CD4-positive, alpha-beta T cell treated with Interleukin-17A for 1 hour (primary cell): Measurements from ENCODE around the gene KY.

Experiments
- DNase-seq: peaks from one replicate; pipeline ENCODE4 v3.0.0-alpha.2; 2020

The KY gene, protein sequence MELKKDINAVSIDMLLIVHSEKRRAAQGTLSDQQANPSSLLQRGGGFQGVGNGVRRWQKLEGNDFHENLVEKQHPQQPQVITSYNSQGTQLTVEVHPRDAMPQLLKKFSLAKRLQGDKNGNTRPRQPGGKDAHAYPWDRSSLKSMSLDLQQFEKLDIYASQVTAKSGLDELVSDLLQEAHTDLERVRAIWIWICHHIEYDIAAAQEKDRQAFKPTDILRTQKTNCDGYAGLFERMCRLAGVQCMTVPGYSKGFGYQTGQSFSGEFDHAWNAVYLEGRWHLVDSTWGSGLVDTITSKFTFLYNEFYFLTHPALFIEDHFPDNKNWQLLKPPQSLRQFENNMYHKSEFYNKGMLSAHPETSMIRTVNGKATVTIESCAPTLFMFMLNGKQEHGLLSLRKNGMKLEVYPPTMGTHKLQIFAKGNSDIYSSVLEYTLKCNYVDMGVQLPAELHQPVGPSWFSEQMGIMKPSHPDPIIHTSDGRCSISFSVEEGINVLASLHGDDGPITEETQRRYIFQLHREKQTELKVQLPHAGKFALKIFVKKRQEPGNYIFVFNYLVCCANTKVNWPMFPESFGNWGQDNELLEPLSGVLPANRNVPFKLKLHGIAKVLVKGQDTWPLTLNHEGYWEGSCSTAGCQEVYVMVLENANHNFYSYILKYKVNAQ

DNA sequence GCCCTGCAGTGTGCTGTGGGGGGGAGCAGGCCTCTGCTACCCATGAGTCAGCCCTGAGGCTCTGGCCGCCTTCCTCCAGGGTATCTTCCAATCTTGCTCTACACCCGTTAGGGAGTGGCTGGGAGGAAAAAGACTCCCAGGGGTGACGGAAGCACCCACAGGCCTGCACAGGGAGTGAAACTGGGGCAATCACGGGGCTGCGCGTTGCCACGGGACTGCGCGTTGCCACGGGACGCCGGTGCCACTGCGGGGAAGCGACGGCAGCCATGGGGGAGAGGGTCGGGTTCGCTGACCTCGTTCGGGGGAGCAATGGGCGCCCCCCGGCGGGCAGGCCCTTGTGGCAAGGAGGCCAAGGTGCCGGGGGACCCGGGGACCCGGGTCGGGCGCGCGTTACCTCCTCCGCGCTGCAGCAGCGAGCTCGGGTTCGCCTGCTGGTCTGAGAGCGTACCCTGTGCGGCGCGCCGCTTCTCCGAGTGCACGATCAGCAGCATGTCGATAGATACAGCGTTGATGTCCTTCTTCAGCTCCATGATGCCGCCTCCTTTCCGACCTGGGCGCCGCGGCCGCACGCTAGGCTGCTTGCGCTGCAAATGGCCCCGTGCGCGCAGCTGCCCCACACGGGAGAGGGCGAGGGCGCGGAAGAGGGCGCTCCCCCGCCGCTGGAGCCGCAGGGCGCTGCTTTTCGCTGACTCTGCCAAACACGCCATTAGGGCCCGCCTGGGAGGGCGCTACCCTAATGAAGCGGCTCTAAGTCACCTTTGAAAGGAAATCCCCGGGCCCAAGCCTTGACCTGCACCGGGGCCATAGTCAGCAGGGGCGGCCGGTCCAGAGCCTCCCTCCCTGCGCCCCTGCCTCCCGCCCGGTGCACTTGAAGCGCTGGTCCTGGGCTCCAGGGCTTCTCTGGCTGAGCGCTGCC lies at the start of gene KY:
Gene KY (minus strand): TSS at position 592 of the 916 bp plus-strand sequence. CDS start 62 bp downstream, at position 530.
- DNase-seq, result no peak

DNA sequence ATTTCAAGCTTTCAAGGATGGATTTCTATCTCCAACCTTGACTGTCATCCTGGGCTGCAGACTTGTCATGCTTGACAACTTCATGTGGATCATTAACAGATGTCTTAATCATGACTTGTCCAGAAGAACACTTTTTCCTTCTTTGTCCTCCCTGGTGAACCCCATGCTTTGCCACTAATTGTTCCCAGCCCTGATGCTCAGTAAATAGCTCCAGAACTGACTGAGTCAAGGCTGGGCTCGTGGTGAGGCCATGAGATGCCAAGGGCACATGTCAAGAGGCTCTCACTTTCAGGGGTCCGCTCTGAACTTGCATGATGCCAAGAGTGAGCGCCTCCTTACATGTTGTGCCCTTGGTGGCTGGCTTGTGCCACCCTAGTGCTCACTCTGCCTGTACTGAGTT lies 48.9 kb upstream of the KY start:
- DNase-seq, result no peak

DNA sequence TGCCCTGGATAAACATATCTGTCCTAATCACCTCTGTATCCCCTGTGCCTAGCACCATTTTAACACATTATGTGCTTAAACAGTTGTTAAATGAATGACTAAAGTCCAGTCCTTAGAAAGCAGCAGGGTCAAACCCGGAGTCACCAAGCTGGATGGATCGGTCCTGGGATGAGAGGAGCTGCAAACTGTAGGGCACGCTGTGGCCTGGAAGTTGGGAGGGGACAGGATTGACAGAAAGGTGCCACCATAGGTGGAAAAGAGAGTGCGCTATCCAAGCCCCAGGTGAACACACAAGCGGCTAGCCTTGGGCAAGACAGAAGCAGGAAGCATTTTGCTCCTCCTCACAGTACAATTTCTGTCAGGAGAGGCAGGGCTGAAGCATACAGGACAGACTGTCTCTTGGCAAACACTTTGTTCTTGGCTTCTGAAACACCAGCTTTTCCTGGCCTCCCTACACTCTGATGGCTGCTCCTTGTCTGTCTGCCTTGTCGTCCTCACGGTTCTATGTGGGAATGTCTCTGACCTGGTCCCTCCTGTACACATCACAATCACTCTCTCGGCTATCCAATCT lies 48.4 kb upstream of the KY start:
- DNase-seq, result no peak

DNA sequence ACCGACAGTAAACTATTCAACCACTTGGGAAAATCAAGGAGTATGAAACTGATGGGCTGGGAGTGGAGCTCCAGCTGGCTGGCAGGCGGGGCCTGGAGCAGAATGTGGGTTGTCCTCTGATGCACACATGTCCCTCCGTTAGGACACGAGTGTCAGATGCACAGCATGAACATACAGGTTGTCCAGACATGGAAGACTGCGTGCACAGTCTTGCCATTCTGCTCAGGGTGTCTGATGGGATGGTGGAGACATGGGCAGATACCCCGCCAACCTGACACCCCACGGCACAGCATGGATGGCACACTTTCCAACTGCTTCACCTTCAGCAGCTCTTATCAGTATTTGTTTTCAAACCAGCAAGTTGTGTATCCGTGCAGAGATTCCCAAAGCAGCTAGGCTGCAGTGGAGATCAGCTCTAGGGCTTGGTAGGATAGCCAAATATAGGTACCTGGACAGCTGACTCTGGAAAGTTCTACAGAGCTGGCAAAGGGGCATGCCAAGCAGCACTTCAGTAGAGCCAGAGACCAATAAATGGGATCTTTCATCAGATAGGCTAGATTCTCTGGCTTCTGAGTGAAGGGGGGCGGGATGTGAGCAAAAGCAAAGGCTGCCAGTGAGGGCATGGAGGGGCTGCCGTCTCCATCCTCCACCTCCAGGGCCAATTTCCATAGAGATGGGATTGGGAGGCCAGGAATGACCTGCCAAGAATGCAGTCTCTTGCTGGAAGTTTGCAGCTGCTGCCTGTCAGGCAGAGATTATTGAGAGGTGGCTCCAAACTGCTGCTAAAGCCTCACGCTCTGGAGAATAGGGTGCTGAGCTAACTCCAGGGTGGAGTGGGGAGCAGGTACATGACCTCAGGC lies 47.2 kb upstream of the KY start:
- no peak for DNase-seq

DNA sequence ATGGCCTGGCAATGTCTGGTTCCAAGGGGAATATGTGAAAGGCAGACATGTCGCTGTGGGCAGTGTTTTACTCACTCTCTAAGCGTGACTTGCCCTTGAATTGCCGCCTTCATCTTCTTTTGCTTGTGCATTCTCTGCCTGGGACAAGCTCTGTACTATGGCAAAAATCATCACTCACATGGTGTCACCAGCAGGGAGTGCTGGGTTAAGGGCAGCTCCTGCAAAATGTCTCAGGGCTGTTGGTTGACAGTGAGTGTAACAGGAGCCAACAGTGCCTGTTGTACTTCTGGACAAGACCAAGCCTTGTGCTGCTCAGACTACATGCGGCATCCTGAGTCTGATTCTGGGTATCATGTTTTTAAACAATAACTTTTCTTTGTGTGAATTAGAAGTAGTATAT lies 45.3 kb upstream of the KY start:
- no peak for DNase-seq

DNA sequence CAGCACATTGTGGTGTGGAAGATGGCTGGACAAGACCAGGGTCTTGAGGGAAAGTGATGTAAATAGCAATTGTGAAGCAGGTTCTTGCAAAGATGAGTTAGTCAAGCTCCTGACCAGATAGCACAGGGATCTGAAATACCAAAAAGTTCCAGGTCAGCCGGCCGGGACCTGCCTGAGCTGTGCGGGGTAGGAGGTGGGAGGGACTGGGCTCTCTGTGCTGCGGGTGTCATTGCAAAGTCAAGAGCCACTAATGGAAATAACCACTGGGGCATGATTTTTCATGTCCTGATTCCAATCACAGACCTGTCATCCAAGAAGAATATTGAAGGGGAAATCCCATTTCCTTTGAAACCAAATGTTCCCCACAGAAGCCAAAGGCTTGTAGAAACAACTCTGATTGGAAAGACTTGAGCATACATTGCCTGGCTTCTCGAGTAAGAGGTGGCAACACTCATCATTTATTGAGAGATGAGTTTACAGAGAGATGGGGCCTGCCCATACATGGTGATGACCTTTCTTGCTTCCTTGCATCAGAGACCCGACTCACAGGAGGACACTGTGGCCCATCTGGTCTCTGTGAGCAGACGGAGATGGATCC lies 44.2 kb upstream of the KY start:
- DNase-seq, result no peak

DNA sequence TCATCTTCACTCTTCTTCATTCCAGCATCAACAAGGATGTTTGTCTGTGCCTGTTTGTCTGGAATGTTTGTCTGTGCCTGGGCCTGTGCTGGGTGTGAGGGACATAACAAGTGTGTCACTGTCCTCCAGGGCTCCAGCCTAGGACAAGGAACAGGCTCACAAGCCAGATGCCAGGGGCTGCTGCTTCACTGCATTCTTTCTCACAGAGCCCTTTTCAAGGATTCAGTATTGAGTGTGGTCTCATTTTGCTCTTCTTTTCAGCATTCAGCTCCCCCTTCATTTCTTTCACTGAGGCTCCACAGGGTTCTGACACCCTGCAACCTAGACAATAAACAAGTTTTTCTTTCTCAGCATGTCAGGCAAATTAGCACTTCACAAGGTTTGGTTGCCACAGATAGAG lies 43.6 kb upstream of the KY start:
- no peak for DNase-seq

DNA sequence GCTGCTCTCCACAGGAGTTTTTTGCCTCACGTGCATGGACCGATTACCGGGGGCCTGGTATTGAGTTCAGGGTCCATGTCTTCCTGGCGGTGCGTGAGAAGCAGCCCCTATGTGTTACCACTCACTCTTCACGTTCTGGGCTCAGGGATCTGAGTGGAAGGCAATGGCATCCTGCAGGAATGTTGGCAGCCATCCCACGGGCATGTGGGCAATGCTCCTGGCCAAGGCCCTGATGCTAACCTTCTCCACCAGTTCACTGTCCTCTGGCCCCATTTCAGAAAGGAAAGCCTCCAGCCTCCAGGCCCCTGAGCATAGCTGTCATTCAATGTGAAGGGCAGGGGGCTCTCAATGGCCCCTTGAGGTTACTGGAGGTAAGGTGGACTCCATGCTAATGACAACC lies 43.0 kb upstream of the KY start:
- no peak for DNase-seq

DNA sequence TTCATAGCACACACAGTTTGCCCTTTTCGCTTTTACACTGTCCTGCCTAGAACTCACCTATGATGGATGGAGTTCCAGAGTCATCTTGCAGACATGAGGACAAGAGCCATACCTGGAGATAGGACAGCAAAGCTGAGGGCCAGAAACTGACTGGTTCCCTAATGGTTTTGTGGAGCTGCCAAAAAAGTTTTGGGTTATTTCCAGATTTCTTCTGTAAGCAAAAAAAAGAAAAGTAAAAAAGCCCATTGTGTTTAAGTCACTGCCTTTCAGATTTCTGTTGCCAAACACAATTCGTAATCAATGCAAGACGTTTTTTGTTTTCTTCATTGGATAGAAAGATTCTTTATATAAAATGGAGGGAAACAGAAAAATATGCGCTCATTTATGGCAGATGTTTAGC lies 42.4 kb upstream of the KY start:
- DNase-seq, result no peak

DNA sequence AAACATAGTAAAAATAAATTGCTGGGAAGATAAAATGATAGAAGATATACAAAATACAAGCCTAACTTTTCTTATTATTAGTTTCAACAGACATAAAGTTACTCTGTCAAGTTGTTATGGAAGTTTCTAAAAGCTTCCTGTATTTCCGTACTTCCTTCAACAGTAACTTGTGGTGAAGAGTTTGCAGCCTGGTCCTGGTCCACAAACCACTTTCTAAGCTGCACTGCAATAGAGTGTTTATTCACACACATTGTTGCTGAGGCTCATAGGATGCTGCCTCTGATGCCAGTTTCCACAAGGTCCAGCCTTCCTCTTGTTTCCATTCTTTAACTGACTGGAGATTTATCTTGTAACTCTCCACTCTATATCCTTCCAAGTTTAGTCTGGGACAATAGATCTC lies 39.4 kb upstream of the KY start:
- no peak for DNase-seq

DNA sequence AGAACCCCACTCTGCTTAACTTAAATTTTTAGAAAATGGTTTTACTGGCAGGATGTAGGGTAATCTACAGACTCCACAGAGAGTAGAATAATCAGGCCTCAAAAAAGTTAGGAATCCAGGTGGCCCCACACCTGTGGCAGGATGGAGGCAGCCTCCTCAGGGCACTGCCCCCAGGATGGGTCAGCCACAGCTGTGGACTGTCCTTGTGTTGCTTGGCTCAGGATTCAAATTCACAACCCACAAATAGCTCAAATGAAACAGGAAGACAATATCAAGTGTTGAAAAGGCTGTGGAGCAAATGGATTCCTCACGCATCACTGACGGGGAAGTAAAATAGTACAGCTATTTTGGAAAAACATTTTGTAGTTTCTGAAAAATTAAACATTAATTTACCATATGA lies 36.8 kb upstream of the KY start:
- no peak for DNase-seq

DNA sequence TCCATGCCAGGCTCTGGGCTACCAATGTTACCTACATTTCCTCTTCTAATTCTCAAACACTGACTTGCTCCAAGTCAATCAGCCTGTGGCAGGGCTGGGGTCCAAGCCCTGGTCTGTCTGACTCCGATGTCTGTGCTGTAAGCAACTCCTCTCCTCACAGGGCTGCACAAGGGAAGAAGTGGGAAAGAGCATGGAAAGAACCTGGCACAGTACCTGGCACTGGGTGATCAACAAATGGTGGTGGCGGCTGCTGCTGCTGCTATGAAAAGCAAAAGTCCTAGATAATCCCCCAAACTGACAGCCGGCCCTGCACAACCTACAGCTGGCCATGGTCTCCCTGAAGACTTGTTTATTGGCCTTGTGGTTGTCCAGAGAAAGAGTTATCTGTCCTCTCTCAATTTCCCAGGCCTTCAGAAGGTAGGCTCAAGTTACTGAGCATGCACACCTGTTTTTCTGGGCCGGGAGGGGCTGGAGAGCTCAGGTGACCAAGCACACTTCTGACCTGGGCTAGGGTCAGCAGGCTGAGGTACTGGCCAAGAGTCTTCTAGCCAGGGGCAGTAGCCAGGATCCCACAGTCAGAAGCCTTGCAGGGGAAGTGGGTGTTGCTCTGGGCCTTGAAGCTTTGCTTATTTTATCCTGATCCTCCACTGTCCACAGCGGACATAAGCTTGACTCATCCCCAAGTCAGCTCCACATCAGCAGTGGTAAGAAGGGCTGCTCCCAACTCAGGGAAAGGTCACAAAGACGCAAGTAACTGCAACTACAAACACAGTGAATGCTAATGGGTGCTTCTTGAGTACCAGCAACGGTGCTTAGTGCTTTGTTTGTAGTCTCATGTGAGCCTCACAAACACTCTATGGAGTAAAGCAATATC lies 35.3 kb upstream of the KY start:
- no peak for DNase-seq

DNA sequence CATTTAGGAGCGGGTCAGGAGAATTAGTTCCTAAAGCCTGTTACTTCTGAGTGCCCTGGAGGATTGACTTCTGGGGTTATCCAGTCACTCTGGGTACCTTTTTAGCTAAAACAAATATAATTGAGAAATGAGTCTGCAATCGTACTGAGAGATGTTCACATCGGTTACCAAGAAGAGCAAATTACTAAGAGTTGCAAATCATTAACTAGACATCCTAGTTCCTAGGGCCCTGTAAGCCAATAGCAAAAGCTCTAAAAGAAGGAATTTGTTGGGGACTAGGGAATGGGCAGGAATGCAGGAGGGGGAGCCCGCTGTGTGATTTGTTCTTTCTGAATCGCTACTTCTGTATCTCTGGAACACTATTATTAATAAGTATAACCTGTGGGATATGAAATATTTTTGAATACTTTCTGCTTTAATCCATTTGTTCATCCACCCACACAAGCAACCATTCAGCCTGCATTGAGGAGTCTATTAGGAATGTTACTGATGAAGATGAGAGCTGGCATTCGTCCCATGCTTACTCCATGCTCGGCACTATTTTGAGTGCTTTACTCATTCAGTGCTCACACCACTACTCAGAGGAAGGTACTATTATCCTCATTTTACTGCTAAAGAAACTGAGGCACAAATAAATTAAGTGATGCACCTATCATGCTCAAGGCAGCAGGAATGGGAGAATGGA lies 31.5 kb upstream of the KY start:
- no peak for DNase-seq

DNA sequence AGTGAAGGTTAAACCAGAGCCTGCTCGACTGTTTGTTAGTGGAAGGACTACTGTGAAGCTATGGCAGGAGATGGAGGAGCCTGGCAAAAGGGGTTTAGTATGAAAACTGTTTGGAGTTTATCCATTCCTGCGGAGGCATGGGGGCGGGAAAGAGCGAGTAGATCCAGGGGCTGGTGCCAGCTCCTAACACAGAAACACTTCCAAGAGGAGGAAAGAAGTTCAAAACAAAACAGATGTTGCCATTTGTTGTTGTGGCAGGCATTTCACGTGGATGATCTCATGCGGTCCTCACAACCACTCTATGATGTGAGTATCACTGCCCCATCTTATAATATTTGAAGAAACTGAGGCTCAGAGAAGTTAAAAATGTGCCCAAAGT lies 30.7 kb upstream of the KY start:
- DNase-seq, result no peak

DNA sequence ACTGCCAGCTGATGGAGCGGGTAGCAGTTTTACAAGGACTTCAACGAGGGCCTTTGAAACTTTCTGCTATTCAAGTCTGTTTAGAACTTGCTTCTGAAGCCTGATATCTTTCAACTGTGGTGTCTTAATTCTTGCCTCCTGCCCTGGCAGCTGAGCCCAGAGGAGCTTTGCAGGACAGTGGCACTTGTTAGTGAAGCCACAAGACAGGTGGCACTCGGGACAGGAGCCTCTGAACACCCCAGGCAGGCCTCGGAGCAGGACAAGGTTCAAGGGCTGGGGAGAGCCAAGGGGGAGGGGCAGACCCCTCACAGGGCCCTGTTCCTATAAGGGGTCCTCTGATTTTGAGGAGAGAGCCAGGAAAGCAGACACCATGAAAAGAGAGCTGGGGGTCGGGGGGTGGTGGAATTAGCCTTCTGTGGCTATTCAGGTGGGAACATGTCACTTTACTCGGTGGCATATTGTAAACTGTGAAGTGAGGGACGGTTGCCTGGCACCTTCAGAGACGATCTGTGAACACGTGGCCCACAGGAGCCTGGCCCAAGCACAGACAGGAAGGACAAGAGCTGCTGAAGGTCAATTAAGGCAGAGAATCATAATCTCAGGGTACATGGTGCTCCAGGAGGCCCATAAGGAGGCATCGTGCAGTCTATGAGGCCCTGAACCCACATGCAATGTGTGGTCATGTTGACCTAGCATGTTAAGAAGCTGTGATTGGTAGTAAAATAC lies 30.1 kb upstream of the KY start:
- no peak for DNase-seq

DNA sequence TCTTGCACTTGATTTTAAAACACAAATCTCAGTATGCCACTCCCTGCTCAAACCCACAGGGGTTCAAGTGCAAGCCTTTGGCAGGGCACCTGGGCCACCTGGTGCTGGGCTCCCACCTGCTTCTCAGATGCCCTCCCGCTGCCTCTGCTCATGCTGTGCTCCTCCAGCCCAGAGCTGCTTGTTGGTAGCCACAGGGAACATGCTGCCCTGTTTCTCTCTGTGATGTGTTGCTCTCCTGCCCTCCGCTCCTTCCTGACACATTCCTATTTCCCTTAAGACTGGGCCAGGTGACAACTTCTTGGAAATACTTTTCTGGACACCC lies 27.1 kb upstream of the KY start:
- no peak for DNase-seq

DNA sequence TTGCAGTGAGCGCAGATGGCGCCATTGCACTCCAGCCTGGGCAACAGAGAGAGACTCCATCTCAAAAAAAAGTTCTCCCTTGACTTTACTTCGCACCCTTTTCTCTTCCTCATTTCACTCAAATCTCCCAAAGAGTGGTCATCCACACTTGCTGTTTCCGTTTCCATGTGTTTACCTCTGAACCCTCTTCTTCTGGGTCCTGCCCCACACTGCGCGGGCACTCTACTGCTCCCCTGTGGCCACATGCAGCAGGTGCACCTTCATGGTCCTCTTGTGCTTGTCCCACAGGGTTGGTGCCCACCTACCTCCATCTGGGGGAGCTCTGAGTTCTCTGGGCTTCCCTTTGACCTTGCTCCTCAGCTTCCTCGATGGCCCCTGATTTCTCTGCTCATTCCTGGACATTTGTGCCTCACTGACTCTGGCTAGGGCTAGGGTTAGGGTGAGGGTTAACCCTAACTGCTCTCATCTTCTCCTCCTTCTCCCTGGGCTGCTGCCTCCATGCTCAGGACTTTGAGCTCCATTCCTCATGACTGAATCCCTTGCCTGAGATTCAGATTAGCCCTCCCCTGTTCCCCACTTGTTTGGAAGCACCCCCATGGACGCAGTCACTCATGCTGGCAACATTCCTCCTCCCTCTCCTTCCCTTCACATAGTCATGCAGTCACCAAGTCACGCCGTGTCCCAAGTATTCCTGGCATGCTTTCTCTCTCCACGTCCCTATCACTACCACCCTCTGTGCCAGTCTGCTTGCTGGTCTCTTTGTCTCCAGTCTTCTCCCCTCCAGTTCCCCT lies 26.6 kb upstream of the KY start:
- DNase-seq, result no peak

DNA sequence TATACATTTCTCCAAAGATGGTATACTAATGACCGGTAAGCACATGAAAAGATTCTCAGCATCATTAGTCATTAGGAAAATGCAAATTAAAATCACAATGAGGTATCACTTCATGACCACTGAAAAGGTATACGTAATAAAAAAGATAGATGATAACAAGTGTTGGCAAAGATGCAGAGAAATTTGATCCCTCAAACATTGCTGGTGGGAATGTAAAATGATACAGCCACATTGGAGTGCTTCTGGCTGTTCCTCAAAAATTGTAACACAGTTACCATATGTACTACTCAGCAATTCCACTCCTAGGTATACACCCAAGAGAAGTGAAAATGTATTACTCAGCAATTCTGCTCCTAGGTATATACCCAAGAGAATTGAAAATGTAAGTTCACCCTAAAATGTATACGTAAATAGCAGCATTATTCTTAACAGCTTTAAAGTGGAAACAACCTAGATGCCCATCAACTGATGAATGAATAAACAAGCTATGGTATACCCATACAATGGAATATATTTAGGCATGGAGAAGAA lies 25.0 kb upstream of the KY start:
- no peak for DNase-seq

DNA sequence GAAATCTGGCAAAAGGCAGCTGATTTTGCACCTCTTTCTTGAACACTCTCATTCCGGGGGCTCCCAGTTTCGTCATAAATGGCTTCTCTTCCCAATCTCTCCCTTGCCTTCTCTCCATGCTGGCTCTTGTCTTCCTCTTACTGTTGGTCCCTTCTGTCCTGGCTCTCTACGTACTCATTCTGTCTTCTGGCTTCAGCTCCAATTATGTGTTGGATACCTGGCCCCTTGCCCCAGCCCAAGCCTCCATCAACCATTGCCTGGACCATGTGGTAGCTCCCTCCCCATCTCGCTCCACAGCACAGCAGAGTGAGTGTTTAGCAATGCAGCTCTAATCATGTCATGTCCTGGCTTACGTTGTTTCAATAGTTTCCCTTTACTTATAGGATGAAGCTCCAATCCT lies 21.7 kb upstream of the KY start:
- no peak for DNase-seq
